Measurements from ENCODE around the gene MYD88. TPM values are rescaled to one million over a fixed set of nuclear protein-coding genes. Genes with fewer than 3 reads are reported as not detected.

The MYD88 gene
- total RNA-seq, 1 donor from 2014 or later, result 55.8 TPM

GRCh38 chr3:38099518-38099917 is 38.9 kb upstream of the MYD88 start:
- Histone ChIP-seq H3K4me3 (ENCODE audit: insufficient read depth, low read depth, low read length) (no peak overlapping the region), H3K4me1 (ENCODE audit: insufficient read depth, low read length) (no peaks in the 10 kb centered on the region), H3K27me3 (ENCODE audit: insufficient read depth, low read length) (peaks cover 5% of the 10 kb centered on the region), H3K9me3 (ENCODE audit: insufficient read depth, low read depth, low read length) (no peaks in the 10 kb centered on the region), H3K27ac (ENCODE audit: low read depth, low read length) (no peak overlapping the region), H2AFZ (ENCODE audit: low read depth, low read length) (no peak overlapping the region), H3K4me2 (ENCODE audit: low read length) (no peak overlapping the region), H3K36me3 (ENCODE audit: insufficient read depth, low read length) (no peaks in the 10 kb centered on the region), H4K20me1 (ENCODE audit: insufficient read depth, low read length) (no peaks in the 10 kb centered on the region), H3K9ac (ENCODE audit: low read length) (no peak overlapping the region), H3K79me2 (ENCODE audit: insufficient read depth, low read length) (no peaks in the 10 kb centered on the region)
- no peaks in the 10 kb centered on the region for H3K9me3 Mint-ChIP-seq (ENCODE audit: unreplicated experiment)
- no peaks in the 10 kb centered on the region for H3K36me3 Mint-ChIP-seq (ENCODE audit: low read depth, unreplicated experiment)
- FAIRE-seq, result no peak
- H3K4me3 Mint-ChIP-seq (ENCODE audit: unreplicated experiment), result no peak overlapping the region
- peaks cover 3% of the 10 kb centered on the region for H3K4me1 Mint-ChIP-seq (ENCODE audit: low read depth, unreplicated experiment)
- TF ChIP-seq CTCF (IDR thresholded peaks at IDR 0.05; ENCODE audit: insufficient read depth, low read depth, low read length) (no peak), EZH2 (IDR thresholded peaks at IDR 0.05; ENCODE audit: insufficient read depth, low read length) (no peak)
- no peak overlapping the region for H3K27ac Mint-ChIP-seq (ENCODE audit: unreplicated experiment)
- peaks cover 25% of the 10 kb centered on the region for H3K27me3 Mint-ChIP-seq (ENCODE audit: low read depth, unreplicated experiment)
- no peak for DNase-seq (ENCODE audit: low read depth)

GRCh38 chr3:38100498-38100897 is 38.0 kb upstream of the MYD88 start:
- H3K27ac ChIP-seq (ENCODE audit: low read depth, low read length), result no peak overlapping the region
- H3K9ac ChIP-seq (ENCODE audit: low read length), result no peak overlapping the region
- H3K4me3 ChIP-seq (ENCODE audit: insufficient read depth, low read depth, low read length), result no peak overlapping the region
- Mint-ChIP-seq H3K36me3 (ENCODE audit: low read depth, unreplicated experiment) (no peaks in the 10 kb centered on the region), H3K27ac (ENCODE audit: unreplicated experiment) (no peak overlapping the region), H3K27me3 (ENCODE audit: low read depth, unreplicated experiment) (peaks cover 20% of the 10 kb centered on the region), H3K9me3 (ENCODE audit: unreplicated experiment) (no peaks in the 10 kb centered on the region), H3K4me3 (ENCODE audit: unreplicated experiment) (no peak overlapping the region), H3K4me1 (ENCODE audit: low read depth, unreplicated experiment) (peaks cover 3% of the 10 kb centered on the region)
- TF ChIP-seq CTCF (IDR thresholded peaks at IDR 0.05; ENCODE audit: insufficient read depth, low read depth, low read length) (no peak), EZH2 (IDR thresholded peaks at IDR 0.05; ENCODE audit: insufficient read depth, low read length) (no peak)
- no peak overlapping the region for H2AFZ ChIP-seq (ENCODE audit: low read depth, low read length)
- no peak for FAIRE-seq
- no peaks in the 10 kb centered on the region for H3K36me3 ChIP-seq (ENCODE audit: insufficient read depth, low read length)
- peaks cover 5% of the 10 kb centered on the region for H3K27me3 ChIP-seq (ENCODE audit: insufficient read depth, low read length)
- H3K79me2 ChIP-seq (ENCODE audit: insufficient read depth, low read length), result no peaks in the 10 kb centered on the region
- DNase-seq (ENCODE audit: low read depth), result no peak
- H4K20me1 ChIP-seq (ENCODE audit: insufficient read depth, low read length), result no peaks in the 10 kb centered on the region
- no peaks in the 10 kb centered on the region for H3K4me1 ChIP-seq (ENCODE audit: insufficient read depth, low read length)
- no peak overlapping the region for H3K4me2 ChIP-seq (ENCODE audit: low read length)
- no peaks in the 10 kb centered on the region for H3K9me3 ChIP-seq (ENCODE audit: insufficient read depth, low read depth, low read length)

- no peaks in the 10 kb centered on the region for H3K79me2 ChIP-seq (ENCODE audit: insufficient read depth, low read length)
- TF ChIP-seq CTCF (IDR thresholded peaks at IDR 0.05; ENCODE audit: insufficient read depth, low read depth, low read length), result no peak
- no peak for TF ChIP-seq EZH2 (IDR thresholded peaks at IDR 0.05; ENCODE audit: insufficient read depth, low read length)
- no peaks in the 10 kb centered on the region for H3K9me3 ChIP-seq (ENCODE audit: insufficient read depth, low read depth, low read length)
- no peak for DNase-seq (ENCODE audit: low read depth)
- H3K4me2 ChIP-seq (ENCODE audit: low read length), result no peak overlapping the region
- Mint-ChIP-seq H3K36me3 (ENCODE audit: low read depth, unreplicated experiment) (no peaks in the 10 kb centered on the region), H3K27ac (ENCODE audit: unreplicated experiment) (no peak overlapping the region), H3K9me3 (ENCODE audit: unreplicated experiment) (no peaks in the 10 kb centered on the region), H3K4me3 (ENCODE audit: unreplicated experiment) (no peak overlapping the region), H3K4me1 (ENCODE audit: low read depth, unreplicated experiment) (peaks cover 3% of the 10 kb centered on the region), H3K27me3 (ENCODE audit: low read depth, unreplicated experiment) (peaks cover 17% of the 10 kb centered on the region)
- H3K36me3 ChIP-seq (ENCODE audit: insufficient read depth, low read length), result no peaks in the 10 kb centered on the region
- H4K20me1 ChIP-seq (ENCODE audit: insufficient read depth, low read length), result no peaks in the 10 kb centered on the region
- no peak overlapping the region for H3K9ac ChIP-seq (ENCODE audit: low read length)
- peaks cover 5% of the 10 kb centered on the region for H3K27me3 ChIP-seq (ENCODE audit: insufficient read depth, low read length)
- FAIRE-seq, result no peak
- H2AFZ ChIP-seq (ENCODE audit: low read depth, low read length), result no peak overlapping the region
- no peak overlapping the region for H3K27ac ChIP-seq (ENCODE audit: low read depth, low read length)
- H3K4me1 ChIP-seq (ENCODE audit: insufficient read depth, low read length), result no peaks in the 10 kb centered on the region
- H3K4me3 ChIP-seq (ENCODE audit: insufficient read depth, low read depth, low read length), result no peak overlapping the region
These were observed 36.5 kb upstream of the MYD88 start for GRCh38 chr3:38101811-38102443.

Measured in astrocyte (in vitro differentiated cells and primary cell).